ENCODE measurements around the gene RLN2.

- TF ChIP-seq, protein P1, sequence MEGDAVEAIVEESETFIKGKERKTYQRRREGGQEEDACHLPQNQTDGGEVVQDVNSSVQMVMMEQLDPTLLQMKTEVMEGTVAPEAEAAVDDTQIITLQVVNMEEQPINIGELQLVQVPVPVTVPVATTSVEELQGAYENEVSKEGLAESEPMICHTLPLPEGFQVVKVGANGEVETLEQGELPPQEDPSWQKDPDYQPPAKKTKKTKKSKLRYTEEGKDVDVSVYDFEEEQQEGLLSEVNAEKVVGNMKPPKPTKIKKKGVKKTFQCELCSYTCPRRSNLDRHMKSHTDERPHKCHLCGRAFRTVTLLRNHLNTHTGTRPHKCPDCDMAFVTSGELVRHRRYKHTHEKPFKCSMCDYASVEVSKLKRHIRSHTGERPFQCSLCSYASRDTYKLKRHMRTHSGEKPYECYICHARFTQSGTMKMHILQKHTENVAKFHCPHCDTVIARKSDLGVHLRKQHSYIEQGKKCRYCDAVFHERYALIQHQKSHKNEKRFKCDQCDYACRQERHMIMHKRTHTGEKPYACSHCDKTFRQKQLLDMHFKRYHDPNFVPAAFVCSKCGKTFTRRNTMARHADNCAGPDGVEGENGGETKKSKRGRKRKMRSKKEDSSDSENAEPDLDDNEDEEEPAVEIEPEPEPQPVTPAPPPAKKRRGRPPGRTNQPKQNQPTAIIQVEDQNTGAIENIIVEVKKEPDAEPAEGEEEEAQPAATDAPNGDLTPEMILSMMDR (conservative IDR thresholded peaks at IDR 0.05; ENCODE audit: low read depth, low read length), result no peak
- no peak for TF ChIP-seq EZH2 (IDR thresholded peaks at IDR 0.05; ENCODE audit: borderline replicate concordance, low read depth, low read length, poor library complexity, severe bottlenecking)
Observed at GRCh38 chr9:5326187-5326586, 21.7 kb upstream of the RLN2 start.

Measured in A673 (cell line).